HAP-1 (cell line): ENCODE results near the gene PPP6R1.

Source experiments
- DNase-seq, 2 experiments: peaks; one replicate each; pipeline ENCODE4 v3.0.0-alpha.2; 2016 to 2020; ENCODE audit warnings: low spot score in 2 of 2
- H3K27me3 ChIP-seq: fragments of 250-450 bp; sonication (Bioruptor Pico); 2 replicates; pipeline ENCODE4 v1.5.1; 2020; ENCODE audit warnings: low read depth, mild to moderate bottlenecking, moderate library complexity
- H3K36me3 ChIP-seq: fragments of 250-450 bp; sonication (Bioruptor Pico); replicated peaks from 2 replicates; pipeline ENCODE4 v1.5.1; 2020; ENCODE audit warnings: mild to moderate bottlenecking
- H3K4me1 ChIP-seq: fragments of 250-450 bp; sonication (Bioruptor Pico); 2 replicates; pipeline ENCODE4 v1.5.1; 2020; ENCODE audit warnings: mild to moderate bottlenecking
- H3K4me3 ChIP-seq: fragments of 250-450 bp; sonication (Bioruptor Pico); 2 replicates; pipeline ENCODE4 v1.5.1; 2020; ENCODE audit warnings: mild to moderate bottlenecking, moderate library complexity
- H3K9me3 ChIP-seq: fragments of 250-450 bp; sonication (Bioruptor Pico); 2 replicates; pipeline ENCODE4 v1.5.1; 2020; ENCODE audit warnings: mild to moderate bottlenecking, moderate library complexity
- in situ Hi-C: fragments of 300-500 bp; cut with MboI; formaldehyde crosslinking; loops from 3 replicates; pipeline ENCODE4 v1.14.3; 2020; ENCODE audit warnings: low sequenced_read_pairs, inconsistent platforms, mixed read lengths

PPP6R1 gene

DNA sequence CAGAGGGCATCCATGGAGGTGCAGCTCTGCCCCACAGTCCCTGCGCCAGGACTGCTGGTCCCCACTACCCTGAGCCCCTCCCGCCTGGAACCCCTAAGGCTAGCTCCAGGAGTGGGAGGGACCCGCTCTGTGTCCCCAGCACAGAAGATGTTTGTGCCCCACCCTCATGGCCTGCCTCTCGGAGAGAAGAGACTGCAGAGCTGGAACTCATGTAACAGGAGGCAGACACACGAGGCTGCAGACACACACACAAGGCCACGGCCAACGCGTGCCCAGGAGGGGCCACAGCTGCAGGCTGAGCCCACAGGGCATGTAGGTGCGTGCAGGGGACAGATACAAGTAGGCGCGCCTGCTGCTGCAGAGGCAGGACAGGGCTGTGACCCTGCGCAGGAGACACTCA, 19.8 kb downstream of the PPP6R1 start:
- Histone ChIP-seq H3K36me3 (peaks cover 83% of the 10 kb centered on the region), H3K4me3 (no peak overlapping the region), H3K9me3 (no peaks in the 10 kb centered on the region), H3K4me1 (no peaks in the 10 kb centered on the region), H3K27me3 (no peaks in the 10 kb centered on the region)
- DNase-seq, result no peak
- in situ Hi-C loops, result no loop called here

DNA sequence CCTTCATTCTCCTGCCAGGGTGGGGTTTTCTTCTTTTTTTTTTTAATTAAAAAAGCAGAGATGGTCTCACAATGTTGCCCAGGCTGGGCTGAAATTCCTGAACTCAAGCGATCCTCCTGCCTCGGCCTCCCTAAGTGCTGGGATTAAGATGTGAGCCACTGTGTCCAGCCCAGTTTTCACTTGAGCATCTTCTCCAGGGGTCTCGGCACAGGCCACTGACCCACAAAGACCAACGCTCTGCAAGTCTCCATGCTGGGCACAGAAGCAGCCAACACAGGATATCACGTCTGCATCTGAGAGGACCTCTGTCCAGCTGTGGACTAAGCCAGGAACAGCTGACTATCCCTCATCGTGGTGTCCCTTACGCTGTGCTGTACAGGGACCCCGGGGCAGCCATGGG, 20.8 kb downstream of the PPP6R1 start:
- Histone ChIP-seq H3K4me1 (no peaks in the 10 kb centered on the region), H3K36me3 (peaks cover 84% of the 10 kb centered on the region), H3K4me3 (no peak overlapping the region), H3K27me3 (no peaks in the 10 kb centered on the region), H3K9me3 (no peaks in the 10 kb centered on the region)
- no peak for DNase-seq
- in situ Hi-C loops, result no loop called here

DNA sequence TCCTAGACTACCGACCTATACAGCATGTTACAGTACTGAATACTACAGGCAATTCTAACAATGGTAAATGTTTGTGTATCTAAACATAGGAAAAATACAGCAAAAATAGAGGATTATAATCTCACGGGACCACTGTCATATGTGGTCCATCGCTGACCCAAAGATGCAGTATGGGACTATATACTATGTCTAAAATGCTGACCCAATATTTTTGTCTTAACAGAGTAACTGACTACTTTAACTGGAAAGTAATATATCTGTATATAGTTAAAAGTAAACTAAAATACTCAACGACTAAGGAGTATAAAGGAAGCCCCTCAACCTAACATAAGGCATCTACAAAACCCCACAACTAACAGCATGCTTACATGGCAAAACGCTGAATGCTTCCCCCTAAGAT, 25.8 kb downstream of the PPP6R1 start:
- Histone ChIP-seq H3K36me3 (peaks cover 54% of the 10 kb centered on the region), H3K9me3 (no peaks in the 10 kb centered on the region), H3K4me3 (no peak overlapping the region), H3K4me1 (no peaks in the 10 kb centered on the region), H3K27me3 (no peaks in the 10 kb centered on the region)
- DNase-seq, result no peak
- in situ Hi-C loops, result no loop called here

DNA sequence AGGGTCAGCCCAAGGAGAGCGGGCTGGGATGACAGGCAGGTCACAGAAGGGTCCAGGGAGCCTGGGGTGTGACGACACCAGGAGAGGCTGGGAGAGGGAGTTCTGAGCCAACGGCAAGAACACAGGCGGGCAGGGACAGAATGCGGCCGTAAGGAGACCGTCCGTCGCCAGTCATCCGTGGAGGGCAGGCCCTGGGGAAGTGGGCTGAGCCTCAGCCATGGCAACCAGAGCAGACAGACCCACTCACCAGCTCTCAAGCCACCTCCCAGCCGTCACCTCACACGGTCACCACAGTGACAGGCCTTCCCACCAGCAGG, 26.6 kb downstream of the PPP6R1 start:
- no peak for DNase-seq
- peaks cover 48% of the 10 kb centered on the region for H3K36me3 ChIP-seq
- in situ Hi-C loops, result no loop called here
- H3K27me3 ChIP-seq, result no peaks in the 10 kb centered on the region
- no peak overlapping the region for H3K4me3 ChIP-seq
- H3K4me1 ChIP-seq, result no peaks in the 10 kb centered on the region
- H3K9me3 ChIP-seq, result no peaks in the 10 kb centered on the region

DNA sequence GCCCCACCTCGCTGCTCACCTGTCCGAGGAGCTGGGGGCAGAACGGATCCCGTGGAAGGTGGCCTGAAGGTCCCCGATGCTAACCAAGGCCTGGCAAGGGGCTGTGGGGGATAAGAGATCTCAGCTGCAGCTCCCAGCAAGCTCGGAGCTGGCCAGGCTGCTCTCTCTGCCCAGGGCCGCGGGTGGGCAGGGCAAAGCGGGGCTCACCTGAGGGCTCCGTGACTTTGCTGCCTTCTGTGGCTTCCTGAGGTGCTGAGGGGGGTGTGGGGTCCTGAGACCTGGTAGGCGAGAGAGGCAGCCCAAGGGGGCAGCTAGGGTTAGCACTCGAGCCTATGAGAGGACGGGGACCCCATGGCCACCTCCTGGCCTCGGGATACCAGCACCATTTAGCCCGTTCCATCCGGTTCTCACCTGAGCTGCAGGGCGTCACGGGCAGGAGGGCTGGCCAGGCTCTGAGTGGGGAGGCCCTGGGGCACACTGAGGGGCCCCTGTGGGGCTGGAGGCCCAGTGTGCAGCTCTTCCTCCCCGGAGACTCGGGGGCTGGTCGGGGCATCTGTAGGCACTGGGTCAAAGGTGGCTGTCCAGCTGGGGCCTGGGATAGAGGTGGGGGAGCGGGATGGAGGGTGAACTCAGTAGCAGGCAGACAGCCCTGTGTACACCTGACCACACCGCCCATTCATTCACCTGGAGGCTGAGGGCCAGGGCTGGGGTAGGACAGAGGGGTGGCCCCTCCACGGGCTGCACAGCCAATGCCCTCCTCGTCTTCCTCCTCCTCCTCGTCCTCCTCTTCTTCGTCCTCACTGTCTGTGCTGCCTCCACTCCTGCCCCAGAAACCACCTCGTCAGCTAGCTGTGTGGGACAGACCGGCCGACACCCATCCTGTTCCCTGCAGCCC, 27.2 kb downstream of the PPP6R1 start:
- DNase-seq, result no peak
- H3K4me3 ChIP-seq, result no peak overlapping the region
- no peaks in the 10 kb centered on the region for H3K27me3 ChIP-seq
- peaks cover 44% of the 10 kb centered on the region for H3K36me3 ChIP-seq
- H3K9me3 ChIP-seq, result no peaks in the 10 kb centered on the region
- in situ Hi-C loops, result no loop called here
- no peaks in the 10 kb centered on the region for H3K4me1 ChIP-seq

DNA sequence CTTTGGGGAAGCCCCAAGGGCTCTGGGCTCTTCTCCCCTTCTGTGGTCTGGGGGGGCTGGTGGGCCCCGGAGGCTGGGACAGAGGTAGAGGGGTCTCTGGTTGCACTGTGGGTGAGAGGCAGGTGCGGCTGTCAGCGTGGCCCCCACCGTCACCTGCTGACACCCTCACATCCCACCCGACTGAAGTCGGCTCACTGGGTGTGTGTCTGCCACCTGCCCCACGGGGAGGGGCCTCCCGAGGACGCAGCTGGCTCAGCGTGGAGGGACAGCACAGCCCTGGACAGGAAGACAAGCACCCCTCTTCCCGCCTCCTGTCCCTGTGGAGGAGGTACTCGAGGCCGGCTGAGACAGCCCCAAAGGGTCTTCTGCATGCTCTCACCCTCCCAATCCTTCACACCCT, 28.0 kb downstream of the PPP6R1 start:
- H3K27me3 ChIP-seq, result no peaks in the 10 kb centered on the region
- peaks cover 43% of the 10 kb centered on the region for H3K36me3 ChIP-seq
- no peaks in the 10 kb centered on the region for H3K4me1 ChIP-seq
- in situ Hi-C loops, result no loop called here
- no peak for DNase-seq
- no peaks in the 10 kb centered on the region for H3K9me3 ChIP-seq
- H3K4me3 ChIP-seq, result no peak overlapping the region

DNA sequence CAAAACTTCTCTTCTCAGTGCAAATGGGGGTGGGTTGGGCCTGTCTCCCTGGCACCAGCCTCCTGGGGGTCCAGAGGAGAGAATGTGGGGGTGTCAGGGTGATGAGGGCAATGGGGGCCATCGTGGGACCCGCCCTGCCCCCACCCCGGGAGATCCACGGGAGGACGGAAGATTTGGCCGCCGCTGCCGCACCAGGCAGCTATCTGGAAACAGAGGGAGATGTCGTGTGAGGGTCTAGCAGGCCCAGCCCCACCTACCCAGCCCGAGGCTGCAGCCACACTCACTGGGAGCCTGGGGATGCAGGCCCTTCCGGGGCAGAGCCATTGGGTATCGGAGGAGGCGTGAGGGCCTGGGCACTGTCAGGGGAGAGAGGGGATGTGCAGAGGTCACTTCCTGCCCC, 28.5 kb downstream of the PPP6R1 start:
- Histone ChIP-seq H3K27me3 (no peaks in the 10 kb centered on the region), H3K4me3 (no peak overlapping the region), H3K9me3 (no peaks in the 10 kb centered on the region), H3K4me1 (no peaks in the 10 kb centered on the region), H3K36me3 (peaks cover 43% of the 10 kb centered on the region)
- in situ Hi-C loops, result no loop called here
- DNase-seq, result no peak

DNA sequence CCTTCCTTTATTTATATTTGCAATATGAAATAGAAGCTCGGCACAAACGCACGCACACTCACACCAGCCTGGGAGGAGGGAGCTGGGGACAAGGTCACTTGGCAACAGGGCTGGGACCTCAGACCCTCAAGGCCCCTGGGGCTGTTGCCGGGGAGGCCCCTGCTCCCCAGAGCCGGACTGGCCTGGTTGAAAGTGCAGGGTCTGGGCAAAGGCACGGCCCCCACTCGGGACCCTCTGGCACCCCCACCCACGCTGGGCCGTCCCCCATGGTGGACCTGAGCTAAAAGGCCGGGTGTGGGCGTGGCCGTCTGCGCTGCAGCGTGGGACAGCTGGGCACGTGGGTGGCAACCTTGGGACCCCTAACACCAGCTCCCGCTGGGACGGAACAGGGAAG, 29.0 kb downstream of the PPP6R1 start:
- H3K9me3 ChIP-seq, result no peaks in the 10 kb centered on the region
- no peaks in the 10 kb centered on the region for H3K27me3 ChIP-seq
- in situ Hi-C loops, result no loop called here
- no peaks in the 10 kb centered on the region for H3K4me1 ChIP-seq
- DNase-seq, result no peak
- H3K4me3 ChIP-seq, result no peak overlapping the region
- H3K36me3 ChIP-seq, result peaks cover 42% of the 10 kb centered on the region

DNA sequence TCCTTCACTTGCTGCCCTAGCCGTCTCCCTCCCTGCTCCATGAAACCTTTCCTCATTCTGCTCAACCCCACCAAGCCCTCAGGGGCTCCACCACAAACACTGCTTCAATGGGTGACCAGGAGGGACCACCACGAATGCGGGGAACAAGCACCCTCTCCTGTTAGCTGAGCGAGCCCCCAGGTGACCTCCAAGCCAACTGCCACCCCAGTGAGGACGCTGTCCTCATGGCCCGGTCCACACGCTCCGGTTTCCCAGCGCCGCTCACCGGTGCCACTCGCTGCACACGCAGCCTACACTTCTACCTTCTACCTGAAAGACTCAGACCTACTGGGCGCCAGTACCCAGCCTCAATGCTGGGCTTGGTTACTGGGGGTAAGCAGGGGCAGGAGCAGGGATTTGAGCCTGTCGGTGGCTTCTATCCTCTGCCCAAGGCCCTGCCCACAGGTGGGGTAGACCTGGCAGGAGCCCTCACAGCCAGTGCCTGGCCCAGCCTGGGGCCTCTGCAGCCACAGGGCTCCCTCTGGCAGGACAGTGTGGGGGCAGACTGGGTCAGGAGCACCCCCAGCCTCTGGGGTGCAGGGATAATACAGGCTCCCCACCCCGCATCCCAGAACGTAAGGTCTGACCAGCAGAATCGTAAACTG, 29.6 kb downstream of the PPP6R1 start:
- Histone ChIP-seq H3K4me3 (no peak overlapping the region), H3K27me3 (no peaks in the 10 kb centered on the region), H3K9me3 (no peaks in the 10 kb centered on the region), H3K4me1 (no peaks in the 10 kb centered on the region), H3K36me3 (peaks cover 37% of the 10 kb centered on the region)
- no peak for DNase-seq
- in situ Hi-C loops, result no loop called here

DNA sequence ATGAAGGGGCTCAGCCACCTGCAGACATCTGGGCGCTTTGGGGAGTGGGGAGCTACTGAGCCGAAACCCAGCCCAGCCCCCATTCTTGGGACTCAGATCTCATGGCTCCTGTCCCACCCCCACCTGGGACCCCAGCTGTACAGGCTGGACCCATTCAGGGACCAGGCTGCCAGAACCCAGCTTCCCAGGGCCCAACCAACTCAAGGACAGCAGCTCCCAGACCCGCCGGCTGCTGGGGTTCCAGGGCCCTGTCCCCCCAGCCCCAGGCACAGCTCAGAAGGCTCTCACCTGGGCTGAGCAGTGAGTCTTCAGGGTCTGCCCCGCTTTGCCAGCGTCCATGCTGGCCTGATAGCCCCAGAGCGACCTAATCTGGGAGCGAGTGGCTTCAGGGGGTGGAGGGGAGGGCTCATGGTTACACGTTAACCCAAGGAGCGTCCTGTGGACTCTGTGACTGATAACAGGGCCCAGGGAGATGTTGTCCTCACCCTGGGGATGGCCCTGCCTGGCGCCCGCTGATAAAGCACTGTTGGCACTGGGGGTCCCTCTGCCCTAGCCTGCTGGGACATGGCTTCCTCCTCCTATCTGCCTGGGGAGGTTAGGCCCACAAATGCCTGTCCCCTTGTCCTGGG, 30.3 kb downstream of the PPP6R1 start, which contains the start of gene TMEM86B:
TSS of gene TMEM86B (minus strand) at position 361 of the 629 bp plus-strand sequence. CDS start at position 339, 22 bp downstream.
- DNase-seq, result no peak
- Histone ChIP-seq H3K4me3 (no peak within 1 kb of the TSS), H3K27me3 (no peaks in the 10 kb centered on the region), H3K9me3 (no peaks in the 10 kb centered on the region), H3K4me1 (no peaks in the 10 kb centered on the region), H3K36me3 (peaks cover 31% of the 10 kb centered on the region)
- in situ Hi-C loops, result no loop called here

DNA sequence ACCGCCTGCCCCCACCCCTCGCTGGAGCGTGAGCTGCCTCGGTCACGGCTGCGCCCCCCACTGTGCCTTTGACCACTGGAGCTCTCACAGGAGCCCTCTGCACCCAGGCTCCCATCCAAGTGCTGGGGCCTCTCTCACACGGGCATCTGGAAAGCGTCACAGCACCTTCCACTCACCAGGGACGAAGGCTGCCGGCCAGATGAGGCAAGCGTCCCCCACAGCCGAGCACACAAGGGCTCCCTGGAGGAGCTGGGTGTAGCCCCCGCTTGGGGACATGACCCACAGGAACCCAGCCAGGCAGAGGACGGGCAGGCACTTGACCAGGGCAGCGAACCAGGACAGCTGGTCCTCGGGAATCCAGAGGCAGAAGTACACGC, 30.8 kb downstream of the PPP6R1 start:
- no peaks in the 10 kb centered on the region for H3K9me3 ChIP-seq
- H3K4me3 ChIP-seq, result no peak overlapping the region
- H3K27me3 ChIP-seq, result no peaks in the 10 kb centered on the region
- DNase-seq, result no peak
- in situ Hi-C loops, result no loop called here
- peaks cover 26% of the 10 kb centered on the region for H3K36me3 ChIP-seq
- H3K4me1 ChIP-seq, result no peaks in the 10 kb centered on the region

DNA sequence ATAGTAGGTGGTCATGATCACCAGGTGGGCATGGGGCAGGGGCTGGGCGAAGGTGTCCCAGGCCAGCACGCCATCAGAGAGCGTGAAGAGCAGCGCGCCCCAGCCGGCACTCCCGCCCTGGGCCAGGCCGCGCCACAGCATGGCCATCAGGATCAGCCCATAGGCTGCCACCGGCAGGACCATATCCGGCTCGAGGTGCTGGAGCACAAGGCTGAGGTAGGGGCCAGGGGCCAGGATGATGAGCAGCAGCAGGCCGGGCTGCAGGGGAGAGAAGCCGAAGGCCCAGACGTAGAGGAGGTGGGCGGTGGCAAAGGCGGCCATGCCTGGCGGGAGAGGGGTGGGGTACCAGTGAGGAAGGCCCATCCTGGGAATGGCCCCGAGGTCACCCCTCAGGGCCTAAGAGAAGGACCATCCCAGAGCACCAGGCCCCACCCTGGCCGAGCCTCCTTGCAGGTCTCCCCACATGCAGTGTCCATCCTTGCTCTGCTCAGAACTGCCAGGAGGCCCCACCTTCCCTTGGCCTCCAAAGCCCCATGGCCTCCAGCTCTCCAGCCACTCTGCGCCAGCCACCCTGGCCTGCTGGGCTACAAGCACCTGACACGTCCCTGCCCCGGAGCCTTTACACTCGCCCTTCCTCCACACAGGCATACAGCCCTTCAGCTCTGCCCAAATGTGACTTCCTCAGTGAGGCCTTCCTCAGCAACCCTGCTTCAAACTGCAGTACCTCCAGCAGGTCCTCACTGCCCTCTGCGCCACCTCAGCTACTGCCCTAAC, 31.4 kb downstream of the PPP6R1 start:
- H3K36me3 ChIP-seq, result peaks cover 22% of the 10 kb centered on the region
- no peaks in the 10 kb centered on the region for H3K9me3 ChIP-seq
- DNase-seq, result no peak
- in situ Hi-C loops, result no loop called here
- no peaks in the 10 kb centered on the region for H3K27me3 ChIP-seq
- H3K4me1 ChIP-seq, result no peaks in the 10 kb centered on the region
- no peak overlapping the region for H3K4me3 ChIP-seq

DNA sequence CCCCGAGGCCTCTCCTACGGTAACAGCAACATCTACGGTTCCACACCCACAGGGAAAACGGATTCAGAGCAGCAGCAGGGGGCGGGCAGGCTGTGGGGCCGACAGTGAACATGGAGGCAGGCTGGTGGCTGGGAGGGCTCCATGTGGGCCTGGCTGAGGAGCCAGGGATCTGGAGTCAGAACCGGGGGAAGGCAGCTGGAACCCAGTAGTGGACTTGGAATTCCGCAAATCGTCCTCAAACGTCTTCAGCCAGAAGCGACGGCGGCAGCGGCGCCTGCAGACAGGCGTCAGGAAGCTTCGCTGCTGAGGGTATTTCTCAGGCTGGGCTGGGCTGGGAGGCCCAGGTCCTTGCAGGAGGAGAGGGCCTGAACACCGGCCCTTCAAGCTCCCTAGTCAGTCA, 32.0 kb downstream of the PPP6R1 start:
- Histone ChIP-seq H3K9me3 (no peaks in the 10 kb centered on the region), H3K27me3 (no peaks in the 10 kb centered on the region), H3K4me1 (no peaks in the 10 kb centered on the region), H3K36me3 (peaks cover 16% of the 10 kb centered on the region), H3K4me3 (no peak overlapping the region)
- DNase-seq, result no peak
- in situ Hi-C loops, result no loop called here

DNA sequence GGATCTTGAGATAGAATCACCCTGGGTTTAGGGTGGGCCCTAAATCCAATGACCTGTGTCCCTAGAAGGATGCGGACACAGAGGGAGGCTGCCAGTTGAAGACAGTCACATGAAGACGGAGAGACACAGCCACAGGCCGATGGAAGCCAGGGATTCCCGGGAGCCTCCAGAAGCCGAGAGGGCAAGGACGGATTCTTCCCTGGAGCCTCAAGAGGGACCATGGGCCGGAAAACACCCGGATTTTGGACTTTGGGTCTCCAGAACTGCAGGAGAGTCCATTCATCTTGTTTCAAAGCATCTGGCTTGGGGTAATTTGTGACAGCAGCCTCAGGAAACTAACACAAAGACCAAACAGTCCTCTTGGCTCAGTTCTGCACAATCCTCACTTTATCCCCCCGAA, 32.5 kb downstream of the PPP6R1 start:
- Histone ChIP-seq H3K27me3 (no peaks in the 10 kb centered on the region), H3K4me1 (no peaks in the 10 kb centered on the region), H3K9me3 (no peaks in the 10 kb centered on the region), H3K36me3 (peaks cover 11% of the 10 kb centered on the region), H3K4me3 (no peak overlapping the region)
- in situ Hi-C loops, result no loop called here
- DNase-seq, result no peak
